HepG2 (cell line): Measurements from ENCODE around the gene ANKRD39. TPM values are rescaled to one million over a fixed set of nuclear protein-coding genes. Genes with fewer than 3 reads are reported as not detected.

Experiments
- CEBPG ChIP-seq: IDR thresholded peaks from 2 replicates; pipeline ENCODE4 v1.6.1; 2016
- ETV6 ChIP-seq: sonication (generic); formaldehyde crosslinking; conservative IDR thresholded peaks from 2 replicates; pipeline ENCODE4 v1.4.0; 2020; ENCODE audit warnings: missing genetic modification reagents
- FOXK2 ChIP-seq: fragments of 450-650 bp; IDR thresholded peaks from 2 replicates; pipeline ENCODE4 v1.6.1; 2016
- FOXO1 ChIP-seq: sonication (generic); formaldehyde crosslinking; IDR thresholded peaks from 2 replicates; pipeline ENCODE4 v1.4.0; 2020; ENCODE audit warnings: missing genetic modification reagents
- IKZF1 ChIP-seq: fragments of 450-650 bp; IDR thresholded peaks from 2 replicates; pipeline ENCODE4 v1.7.1; 2016
- KLF12 ChIP-seq: sonication (generic); formaldehyde crosslinking; IDR thresholded peaks from 2 replicates; pipeline ENCODE4 v1.4.0; 2020; ENCODE audit warnings: missing genetic modification reagents, borderline replicate concordance
- MZF1 ChIP-seq: sonication (generic); formaldehyde crosslinking; IDR thresholded peaks from 2 replicates; pipeline ENCODE4 v1.8.1; 2023; ENCODE audit warnings: mild to moderate bottlenecking, missing genetic modification reagents, borderline replicate concordance
- NFIC ChIP-seq: IDR thresholded peaks from 2 replicates; pipeline ENCODE4 v1.6.1; 2012; ENCODE audit warnings: mild to moderate bottlenecking, low read length, inconsistent platforms
- PITX1 ChIP-seq: sonication (generic); formaldehyde crosslinking; IDR thresholded peaks from 2 replicates; pipeline ENCODE4 v1.5.1; 2020; ENCODE audit warnings: mild to moderate bottlenecking, missing genetic modification reagents
- RARA ChIP-seq: IDR thresholded peaks from 2 replicates; pipeline ENCODE4 v1.6.1; 2016; ENCODE audit warnings: missing genetic modification reagents, missing compliant biosample characterization
- RFXANK ChIP-seq: IDR thresholded peaks from 2 replicates; pipeline ENCODE4 v1.6.1; 2016
- RORA ChIP-seq: sonication (generic); formaldehyde crosslinking; IDR thresholded peaks from 2 replicates; pipeline ENCODE4 v1.5.0; 2020; ENCODE audit warnings: mild to moderate bottlenecking, missing genetic modification reagents, moderate library complexity
- SKI ChIP-seq: fragments of 450-650 bp; IDR thresholded peaks from one replicate; pipeline ENCODE4 v1.6.1; 2018; ENCODE audit warnings: mild to moderate bottlenecking; ENCODE audit not compliant: partially characterized antibody
- SMARCE1 ChIP-seq: fragments of 450-650 bp; IDR thresholded peaks from 2 replicates; pipeline ENCODE4 v1.6.1; 2017; ENCODE audit warnings: borderline replicate concordance
- SNAI1 ChIP-seq: sonication (generic); formaldehyde crosslinking; IDR thresholded peaks from 2 replicates; pipeline ENCODE4 v1.5.0; 2020; ENCODE audit warnings: mild to moderate bottlenecking, missing genetic modification reagents, borderline replicate concordance
- SOX13 ChIP-seq, 3 experiments: fragments of 450-650 bp in 1 of 3; sonication (generic) in 1 of 3; formaldehyde crosslinking in 1 of 3; IDR thresholded peaks in 2 of 3; conservative IDR thresholded peaks in 1 of 3; 2 replicates each; pipeline versions ENCODE4 v1.5.0 to v1.6.1; 2016 to 2020; ENCODE audit warnings: antibody characterized with exemption in 1 of 3, mild to moderate bottlenecking in 1 of 3, missing compliant biosample characterization in 1 of 3, missing genetic modification reagents in 1 of 3, moderate library complexity in 1 of 3
- SP5 ChIP-seq: IDR thresholded peaks from 2 replicates; pipeline ENCODE4 v1.6.1; 2016; ENCODE audit warnings: low read depth, borderline replicate concordance
- ZIK1 ChIP-seq: sonication (generic); formaldehyde crosslinking; IDR thresholded peaks from 2 replicates; pipeline ENCODE4 v1.5.0; 2020; ENCODE audit warnings: mild to moderate bottlenecking, low read depth, missing genetic modification reagents, borderline replicate concordance
- ZNF484 ChIP-seq: sonication (generic); formaldehyde crosslinking; IDR thresholded peaks from 2 replicates; pipeline ENCODE4 v1.5.1; 2020; ENCODE audit warnings: mild to moderate bottlenecking, low read depth, missing genetic modification reagents, borderline replicate concordance
- ZNF570 ChIP-seq: sonication (generic); formaldehyde crosslinking; IDR thresholded peaks from 2 replicates; pipeline ENCODE4 v1.4.0; 2020; ENCODE audit warnings: mild to moderate bottlenecking, missing genetic modification reagents, borderline replicate concordance
- polyA plus RNA-seq, 8 experiments: library from polyadenylated mRNA; depleted of rRNA in 3 of 8; stranded (reverse) in 7 of 8; unstranded in 1 of 8; fragments of >200 nt; fragmentation: Illumina TruSeq in 4 of 8; extraction: Trizol in 4 of 8; gene quantifications; 2 replicates each; pipeline versions ENCODE4 v1.2.1 to v1.2.3, GENCODE V29; 2011 to 2016; ENCODE audit warnings: low read depth in 4 of 8, missing spikeins in 1 of 8, mixed read lengths in 1 of 8; ENCODE audit not compliant: insufficient read depth in 1 of 8
- total RNA-seq, 5 experiments: library from RNA; depleted of rRNA; stranded (reverse); fragments of >200 nt; fragmentation: Illumina TruSeq; extraction: Trizol; gene quantifications; 2 replicates each; pipeline ENCODE4 v1.2.3, GENCODE V29; 2016; ENCODE audit warnings: low read depth in 1 of 5
- TF ChIP-seq, protein P1 (sequence below): sonication (generic); formaldehyde crosslinking; IDR thresholded peaks from 2 replicates; pipeline ENCODE4 v1.8.0; 2022; ENCODE audit warnings: mild to moderate bottlenecking, missing genetic modification reagents; ENCODE audit not compliant: insufficient replicate concordance
- TF ChIP-seq, protein P2 (sequence below): fragments of 450-650 bp; IDR thresholded peaks from 2 replicates; pipeline ENCODE4 v1.6.1; 2016
- TF ChIP-seq, protein P3 (sequence below): sonication (generic); IDR thresholded peaks from 2 replicates; pipeline ENCODE4 v1.6.1; 2016; ENCODE audit warnings: low read depth, borderline replicate concordance
- TF ChIP-seq, protein P4 (sequence below), 2 experiments: fragments of 450-650 bp in 1 of 2; sonication (generic) in 1 of 2; formaldehyde crosslinking; IDR thresholded peaks; 2 replicates each; pipeline versions ENCODE4 v1.5.0 to v1.8.0; 2020 to 2022; ENCODE audit warnings: mild to moderate bottlenecking in 1 of 2, missing genetic modification reagents in 1 of 2

The ANKRD39 gene
- total and polyA plus RNA-seq, 2 of the 13 experiments (the other 11 are each of a cell fraction or from before 2014, with no cell fraction given) = 23.2 to 24.8 TPM

DNA sequence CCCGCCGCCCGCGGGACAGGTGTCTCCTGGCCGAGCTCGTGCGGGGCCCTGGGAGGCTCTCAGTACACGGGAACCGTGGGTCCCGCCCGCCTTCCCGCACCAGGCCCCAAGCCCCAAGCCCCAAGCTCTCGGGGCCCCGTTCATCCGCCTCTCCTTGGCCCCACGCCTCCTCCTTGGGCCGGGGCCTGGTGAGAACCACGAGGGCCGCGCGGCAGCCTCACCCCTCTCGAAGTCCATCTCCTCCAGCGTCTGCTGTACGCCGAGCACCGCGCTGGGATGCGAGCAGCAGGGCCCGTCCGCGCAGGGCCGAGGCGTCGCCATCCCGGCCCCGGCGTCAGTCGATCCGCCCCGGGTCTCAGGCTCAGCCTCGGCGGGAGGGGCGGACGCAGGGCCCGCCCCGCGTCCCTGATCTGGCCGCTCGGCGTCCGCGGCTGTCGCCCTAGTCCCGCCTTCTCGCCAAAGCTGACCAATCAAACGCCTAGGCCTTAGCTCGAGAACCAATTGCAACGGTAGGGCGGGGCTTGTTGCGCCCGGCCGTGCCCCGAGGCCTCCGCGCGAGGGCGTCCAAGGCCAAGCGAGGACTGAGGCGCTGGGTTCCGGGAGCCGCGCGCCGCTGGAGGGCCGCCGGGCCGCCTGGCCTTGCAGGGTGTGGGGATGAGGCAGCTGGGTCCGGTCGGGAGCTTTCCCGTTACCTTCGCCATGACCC, at the start of gene ANKRD39 (continued):
- TF ChIP-seq ZNF484 (CRISPR knock-in tag) = peak; percentile 74; the same call in 1 of the 2 replicates
- peak; percentile 69; the same call in 1 of the 2 replicates for TF ChIP-seq RFXANK (CRISPR knock-in tag)
- no peak for TF ChIP-seq RORA (CRISPR knock-in tag)
- peak; percentile 83 for TF ChIP-seq SKI
- TF ChIP-seq SP5 (CRISPR knock-in tag) = 0 out of 2 replicates have a peak, but pooled peaks have one; percentile 65
- TF ChIP-seq ETV6 = peak; percentile 61
- peak; percentile 68 for TF ChIP-seq PITX1
- TF ChIP-seq FOXO1 (CRISPR knock-in tag) = peak; percentile 38
- TF ChIP-seq, protein P1, sequence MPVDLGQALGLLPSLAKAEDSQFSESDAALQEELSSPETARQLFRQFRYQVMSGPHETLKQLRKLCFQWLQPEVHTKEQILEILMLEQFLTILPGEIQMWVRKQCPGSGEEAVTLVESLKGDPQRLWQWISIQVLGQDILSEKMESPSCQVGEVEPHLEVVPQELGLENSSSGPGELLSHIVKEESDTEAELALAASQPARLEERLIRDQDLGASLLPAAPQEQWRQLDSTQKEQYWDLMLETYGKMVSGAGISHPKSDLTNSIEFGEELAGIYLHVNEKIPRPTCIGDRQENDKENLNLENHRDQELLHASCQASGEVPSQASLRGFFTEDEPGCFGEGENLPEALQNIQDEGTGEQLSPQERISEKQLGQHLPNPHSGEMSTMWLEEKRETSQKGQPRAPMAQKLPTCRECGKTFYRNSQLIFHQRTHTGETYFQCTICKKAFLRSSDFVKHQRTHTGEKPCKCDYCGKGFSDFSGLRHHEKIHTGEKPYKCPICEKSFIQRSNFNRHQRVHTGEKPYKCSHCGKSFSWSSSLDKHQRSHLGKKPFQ (CRISPR knock-in tag) = no peak
- peak; percentile 43 for TF ChIP-seq RARA (CRISPR knock-in tag)
- TF ChIP-seq IKZF1 = no peak
- TF ChIP-seq KLF12 = peak; percentile 74; the same call in 1 of the 2 replicates
- peak; percentile 58; the same call in 1 of the 2 replicates for TF ChIP-seq CEBPG
- TF ChIP-seq, protein P2, sequence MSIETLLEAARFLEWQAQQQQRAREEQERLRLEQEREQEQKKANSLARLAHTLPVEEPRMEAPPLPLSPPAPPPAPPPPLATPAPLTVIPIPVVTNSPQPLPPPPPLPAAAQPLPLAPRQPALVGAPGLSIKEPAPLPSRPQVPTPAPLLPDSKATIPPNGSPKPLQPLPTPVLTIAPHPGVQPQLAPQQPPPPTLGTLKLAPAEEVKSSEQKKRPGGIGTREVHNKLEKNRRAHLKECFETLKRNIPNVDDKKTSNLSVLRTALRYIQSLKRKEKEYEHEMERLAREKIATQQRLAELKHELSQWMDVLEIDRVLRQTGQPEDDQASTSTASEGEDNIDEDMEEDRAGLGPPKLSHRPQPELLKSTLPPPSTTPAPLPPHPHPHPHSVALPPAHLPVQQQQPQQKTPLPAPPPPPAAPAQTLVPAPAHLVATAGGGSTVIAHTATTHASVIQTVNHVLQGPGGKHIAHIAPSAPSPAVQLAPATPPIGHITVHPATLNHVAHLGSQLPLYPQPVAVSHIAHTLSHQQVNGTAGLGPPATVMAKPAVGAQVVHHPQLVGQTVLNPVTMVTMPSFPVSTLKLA = 0 out of 2 replicates have a peak, but pooled peaks have one; percentile 29
- peak; percentile 86; the same call in 1 of the 2 replicates for TF ChIP-seq MZF1 (CRISPR knock-in tag)
- no peak for TF ChIP-seq NFIC
- peak; percentile 63 for TF ChIP-seq ZIK1 (CRISPR knock-in tag)
- TF ChIP-seq, protein P3, sequence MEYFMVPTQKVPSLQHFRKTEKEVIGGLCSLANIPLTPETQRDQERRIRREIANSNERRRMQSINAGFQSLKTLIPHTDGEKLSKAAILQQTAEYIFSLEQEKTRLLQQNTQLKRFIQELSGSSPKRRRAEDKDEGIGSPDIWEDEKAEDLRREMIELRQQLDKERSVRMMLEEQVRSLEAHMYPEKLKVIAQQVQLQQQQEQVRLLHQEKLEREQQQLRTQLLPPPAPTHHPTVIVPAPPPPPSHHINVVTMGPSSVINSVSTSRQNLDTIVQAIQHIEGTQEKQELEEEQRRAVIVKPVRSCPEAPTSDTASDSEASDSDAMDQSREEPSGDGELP = no peak; the same call in 1 of the 2 replicates
- TF ChIP-seq ZNF570 (CRISPR knock-in tag) = peak; percentile 91; the same call in 1 of the 2 replicates
- no peak for TF ChIP-seq FOXK2
- no peak for TF ChIP-seq SMARCE1
- TF ChIP-seq SNAI1 = peak; percentile 32; the same call in 1 of the 2 replicates
- TF ChIP-seq, protein P4, sequence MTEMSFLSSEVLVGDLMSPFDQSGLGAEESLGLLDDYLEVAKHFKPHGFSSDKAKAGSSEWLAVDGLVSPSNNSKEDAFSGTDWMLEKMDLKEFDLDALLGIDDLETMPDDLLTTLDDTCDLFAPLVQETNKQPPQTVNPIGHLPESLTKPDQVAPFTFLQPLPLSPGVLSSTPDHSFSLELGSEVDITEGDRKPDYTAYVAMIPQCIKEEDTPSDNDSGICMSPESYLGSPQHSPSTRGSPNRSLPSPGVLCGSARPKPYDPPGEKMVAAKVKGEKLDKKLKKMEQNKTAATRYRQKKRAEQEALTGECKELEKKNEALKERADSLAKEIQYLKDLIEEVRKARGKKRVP (CRISPR knock-in tag; IDR thresholded peaks at IDR 0.05) = peak in 1 of 2 experiments; percentile 21; a peak in 1 of 4 replicates
- TF ChIP-seq SOX13 (IDR thresholded peaks at IDR 0.05) = 0 out of 2 replicates have a peak, but pooled peaks have one; percentile 17
- TF ChIP-seq SOX13 (CRISPR knock-in tag; conservative IDR thresholded peaks at IDR 0.05 in 1 of 2, IDR thresholded peaks at IDR 0.05 in 1 of 2) = peak in 1 of 2 experiments; percentile 53; a peak in 2 of 4 replicates
